SK-N-MC (cell line): ENCODE results near the gene PDXP.

Experiments used
- EZH2 ChIP-seq: fragments of 200-600 bp; sonication (generic); IDR thresholded peaks from one replicate; pipeline ENCODE4 v1.6.1; 2017; ENCODE audit warnings: antibody characterized with exemption
- FOXP2 ChIP-seq: optimal IDR thresholded peaks from 2 replicates; pipeline ENCODE3; 2011; ENCODE audit warnings: mild to moderate bottlenecking, moderate library complexity; ENCODE audit not compliant: insufficient read depth; ENCODE audit errors: extremely low read length, control extremely low read depth
- POLR2AphosphoS5 ChIP-seq: IDR thresholded peaks from 2 replicates; pipeline ENCODE4 v1.6.1; 2012; ENCODE audit warnings: mild to moderate bottlenecking, low read depth, low read length, borderline replicate concordance

GRCh38 chr22:37626144-37626543 is 32.4 kb upstream of the PDXP start:
- TF ChIP-seq EZH2 (no peak), POLR2AphosphoS5 (no peak), FOXP2 (no peak)
